Mesenchymal stem cell (in vitro differentiated cells and primary cell): ENCODE data around the gene PTPN7.
"Not testable (repeated sequence)": the region's sequence is repeated elsewhere in the genome, so short reads cannot be mapped to it uniquely, and the experiment has no call there.

Experiments used
- DNase-seq: peaks from one replicate; pipeline ENCODE4 v3.0.0-alpha.2; 2013
- H2AFZ ChIP-seq: one replicate; pipeline ENCODE4 v1.6.1; 2013; ENCODE audit warnings: low read depth, mild to moderate bottlenecking, control low read depth, inconsistent platforms, low read length, moderate library complexity
- H2AK5ac ChIP-seq: 2 replicates; pipeline ENCODE4 v1.6.1; 2013; ENCODE audit warnings: low read length, moderate library complexity, mild to moderate bottlenecking, inconsistent platforms; ENCODE audit not compliant: severe bottlenecking
- H2BK120ac ChIP-seq: one replicate; pipeline ENCODE4 v1.6.1; 2013; ENCODE audit warnings: low read depth, mild to moderate bottlenecking, inconsistent platforms, low read length, moderate library complexity
- H2BK12ac ChIP-seq, 2 experiments: one replicate each; pipeline ENCODE4 v1.6.1; 2013; ENCODE audit warnings: inconsistent platforms in 2 of 2, low read length in 2 of 2, mild to moderate bottlenecking in 2 of 2, moderate library complexity in 2 of 2, control low read depth in 1 of 2
- H2BK15ac ChIP-seq: one replicate; pipeline ENCODE4 v1.6.1; 2013; ENCODE audit warnings: mild to moderate bottlenecking, low read depth, inconsistent platforms; ENCODE audit not compliant: poor library complexity, severe bottlenecking
- H2BK5ac ChIP-seq: 2 replicates; pipeline ENCODE4 v1.6.1; 2013; ENCODE audit warnings: low read depth, mild to moderate bottlenecking, low read length, control low read depth, inconsistent platforms; ENCODE audit not compliant: poor library complexity, severe bottlenecking
- H3K14ac ChIP-seq, 2 experiments: one replicate each; pipeline ENCODE4 v1.6.1; 2013; ENCODE audit warnings: inconsistent platforms in 2 of 2, low read length in 2 of 2, control low read depth in 1 of 2, mild to moderate bottlenecking in 1 of 2, moderate library complexity in 1 of 2
- H3K18ac ChIP-seq, 2 experiments: one replicate each; pipeline ENCODE4 v1.6.1; 2013; ENCODE audit warnings: inconsistent platforms in 2 of 2, low read length in 2 of 2, control low read depth in 1 of 2, low read depth in 1 of 2, mild to moderate bottlenecking in 1 of 2
- H3K23ac ChIP-seq, 2 experiments: one replicate each; pipeline ENCODE4 v1.6.1; 2013; ENCODE audit warnings: inconsistent platforms in 2 of 2, low read length in 2 of 2, mild to moderate bottlenecking in 2 of 2, moderate library complexity in 2 of 2, control low read depth in 1 of 2
- H3K27ac ChIP-seq: 2 replicates; pipeline ENCODE4 v1.5.1; 2013; ENCODE audit warnings: mild to moderate bottlenecking, moderate library complexity, low read length, control low read depth, inconsistent platforms; ENCODE audit not compliant: poor library complexity, severe bottlenecking
- H3K27me3 ChIP-seq, 2 experiments: 2 replicates each; pipeline versions ENCODE4 v1.6.1 to v1.7.0; 2013; ENCODE audit warnings: low read length in 2 of 2, mild to moderate bottlenecking in 2 of 2, moderate library complexity in 2 of 2, control low read depth in 1 of 2, inconsistent platforms in 1 of 2; ENCODE audit not compliant: control insufficient read depth in 1 of 2, insufficient read depth in 1 of 2
- H3K36me3 ChIP-seq, 2 experiments: 2 replicates each; pipeline versions ENCODE4 v1.6.1 to v1.7.0; 2013; ENCODE audit warnings: low read length in 2 of 2, control low read depth in 1 of 2, inconsistent platforms in 1 of 2, low read depth in 1 of 2, mild to moderate bottlenecking in 1 of 2; ENCODE audit not compliant: insufficient read depth in 2 of 2, control insufficient read depth in 1 of 2
- H3K4ac ChIP-seq, 2 experiments: one replicate each; pipeline ENCODE4 v1.6.1; 2013; ENCODE audit warnings: inconsistent platforms in 2 of 2, low read length in 2 of 2, mild to moderate bottlenecking in 2 of 2, moderate library complexity in 2 of 2, control low read depth in 1 of 2, low read depth in 1 of 2
- H3K4me1 ChIP-seq: 2 replicates; pipeline ENCODE4 v1.6.1; 2013; ENCODE audit warnings: low read depth, low read length, control low read depth; ENCODE audit not compliant: control insufficient read depth, insufficient read depth
- H3K4me2 ChIP-seq: 2 replicates; pipeline ENCODE4 v1.6.1; 2013; ENCODE audit warnings: low read length, mild to moderate bottlenecking, inconsistent platforms; ENCODE audit not compliant: poor library complexity, severe bottlenecking
- H3K4me3 ChIP-seq, 2 experiments: 2 replicates each; pipeline versions ENCODE4 v1.5.1 to v1.7.0; 2013; ENCODE audit warnings: low read length in 2 of 2, mild to moderate bottlenecking in 2 of 2, control low read depth in 1 of 2, low read depth in 1 of 2; ENCODE audit not compliant: insufficient read depth in 1 of 2
- H3K79me1 ChIP-seq: replicated peaks from 2 replicates; pipeline ENCODE4 v1.6.1; 2013; ENCODE audit warnings: mild to moderate bottlenecking, control low read depth, low read length, inconsistent platforms; ENCODE audit not compliant: poor library complexity, severe bottlenecking
- H3K9ac ChIP-seq: 2 replicates; pipeline ENCODE4 v1.7.0; 2013; ENCODE audit warnings: mild to moderate bottlenecking, low read length, moderate library complexity
- H3K9me3 ChIP-seq: 2 replicates; pipeline ENCODE4 v1.7.0; 2013; ENCODE audit warnings: mild to moderate bottlenecking, low read length; ENCODE audit not compliant: control insufficient read depth
- H4K8ac ChIP-seq: one replicate; pipeline ENCODE4 v1.6.1; 2013; ENCODE audit warnings: inconsistent platforms, mild to moderate bottlenecking, low read length, moderate library complexity
- H4K91ac ChIP-seq: one replicate; pipeline ENCODE4 v1.6.1; 2013; ENCODE audit warnings: mild to moderate bottlenecking, low read length, inconsistent platforms
- WGBS: methylation state at CpG from one replicate; pipeline ENCODE4 v1.1.7; 2013; ENCODE audit warnings: mixed read lengths; 5-methylcytosine and 5-hydroxymethylcytosine counted together

Gene PTPN7

DNA sequence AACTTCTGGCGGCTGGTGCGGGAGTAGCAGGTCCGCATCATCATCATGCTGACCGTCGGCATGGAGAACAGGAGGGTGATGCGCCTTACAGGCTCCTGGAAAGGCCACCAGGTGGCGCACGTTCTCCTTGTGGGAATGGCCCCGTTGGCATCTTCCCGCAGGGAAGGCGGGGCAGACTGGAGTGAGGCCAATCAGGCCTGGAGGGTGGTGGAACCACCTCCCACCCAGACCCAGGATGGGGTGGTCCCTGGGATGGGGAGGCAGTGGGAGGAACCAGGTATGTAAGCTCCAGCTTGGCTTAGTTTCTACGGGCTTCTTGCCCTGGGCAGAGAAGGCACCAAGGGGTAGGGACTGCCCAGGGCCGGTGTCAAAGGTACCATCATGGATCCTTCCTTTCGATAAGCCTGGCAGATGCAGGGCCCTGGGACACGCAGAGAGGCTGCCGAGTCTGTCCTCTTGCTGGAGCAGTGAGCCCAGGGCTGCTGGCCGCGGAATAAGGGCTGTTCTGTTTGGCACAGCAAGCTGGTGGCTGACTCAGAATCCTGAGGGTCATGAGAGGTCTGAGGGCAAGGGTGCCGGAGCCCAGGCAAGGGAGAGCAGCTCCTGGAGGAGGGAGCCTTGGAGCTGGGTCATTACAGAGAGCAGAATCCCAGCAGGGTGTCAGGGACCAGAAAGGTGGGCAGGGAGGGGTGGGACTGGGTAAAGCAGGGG lies 24.5 kb upstream of the PTPN7 start:
- Histone ChIP-seq H3K4me3 (peak overlapping the region in 1 of 2 experiments; percentile 62), H3K4me2 (no peak overlapping the region), H2AK5ac (no peak overlapping the region), H3K79me1 (no peaks in the 10 kb centered on the region), H3K27me3 (peaks cover 53 to 90% of the 10 kb centered on the region in 2 experiments), H3K27ac (no peak overlapping the region), H2BK12ac (no peak overlapping the region), H3K4me1 (peaks cover 5% of the 10 kb centered on the region), H4K91ac (no peak overlapping the region), H2BK5ac (no peak overlapping the region), H2BK15ac (no peak overlapping the region), H4K8ac (no peak overlapping the region), H3K23ac (no peak overlapping the region), H3K4ac (no peak overlapping the region), H2AFZ (no peak overlapping the region), H3K14ac (no peak overlapping the region), H3K9ac (peak overlapping the region; percentile 34), H3K9me3 (no peaks in the 10 kb centered on the region), H3K36me3 (no peaks in the 10 kb centered on the region), H2BK120ac (no peak overlapping the region), H3K18ac (no peak overlapping the region)
- WGBS = 28% methylated on average over 19 of the region's 19 CpGs
- peak; percentile 91 for DNase-seq

DNA sequence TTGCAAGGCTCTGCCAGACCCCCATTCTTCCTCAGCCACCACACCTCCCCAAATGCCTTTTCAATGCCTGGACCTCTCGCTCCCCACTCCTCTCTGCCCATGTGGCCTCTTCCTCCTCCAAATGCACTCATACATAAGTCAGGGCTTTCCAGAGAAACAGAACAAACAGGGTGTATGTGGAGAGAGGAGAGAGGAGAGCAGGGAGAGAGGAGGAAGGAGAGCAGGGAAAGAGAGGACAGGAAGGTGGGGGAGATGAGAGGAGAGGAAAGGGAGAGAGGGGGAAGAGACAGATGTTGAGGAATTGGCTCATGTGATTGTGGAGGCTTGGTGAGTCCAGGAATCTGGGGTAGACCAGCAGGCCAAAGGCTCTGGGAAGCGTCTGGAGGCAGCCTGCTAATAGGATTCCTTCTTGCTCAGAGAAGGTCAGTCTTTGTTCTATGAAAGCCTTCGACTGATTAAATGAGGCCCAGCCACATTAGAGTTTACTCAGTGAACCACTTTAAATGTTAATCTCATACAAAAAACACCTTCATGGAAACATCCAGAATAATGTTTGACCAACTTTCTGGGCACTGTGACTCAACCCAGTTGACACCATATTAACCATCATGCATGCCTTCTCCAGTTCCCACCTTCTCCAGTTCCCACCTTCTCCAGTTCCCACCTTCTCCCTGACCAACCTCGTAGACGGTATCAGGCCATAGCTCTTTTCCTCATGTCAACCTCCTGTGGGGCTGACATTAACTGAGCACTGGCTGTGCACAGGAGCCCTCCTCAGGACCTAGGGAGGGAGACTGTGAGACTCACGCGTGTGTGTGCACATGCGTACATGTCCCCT lies 21.9 kb upstream of the PTPN7 start:
- H3K4ac ChIP-seq = no peak overlapping the region
- H3K79me1 ChIP-seq = no peaks in the 10 kb centered on the region
- H3K36me3 ChIP-seq = no peaks in the 10 kb centered on the region
- WGBS = 89% methylated on average over 7 of the region's 8 CpGs
- H2BK15ac ChIP-seq = no peak overlapping the region
- H3K9ac ChIP-seq = no peak overlapping the region
- no peak overlapping the region for H2AFZ ChIP-seq
- H3K18ac ChIP-seq = no peak overlapping the region
- H3K27me3 ChIP-seq = peaks cover 65 to 93% of the 10 kb centered on the region in 2 experiments
- H3K27ac ChIP-seq = no peak overlapping the region
- no peak overlapping the region for H3K14ac ChIP-seq
- no peak overlapping the region for H2AK5ac ChIP-seq
- H3K4me2 ChIP-seq = no peak overlapping the region
- H3K4me3 ChIP-seq = no peak overlapping the region
- H4K8ac ChIP-seq = no peak overlapping the region
- no peak for DNase-seq
- H4K91ac ChIP-seq = no peak overlapping the region
- no peak overlapping the region for H2BK5ac ChIP-seq
- H3K23ac ChIP-seq = no peak overlapping the region
- no peak overlapping the region for H2BK12ac ChIP-seq
- peaks cover 5% of the 10 kb centered on the region for H3K4me1 ChIP-seq
- H2BK120ac ChIP-seq = no peak overlapping the region
- H3K9me3 ChIP-seq = no peaks in the 10 kb centered on the region

DNA sequence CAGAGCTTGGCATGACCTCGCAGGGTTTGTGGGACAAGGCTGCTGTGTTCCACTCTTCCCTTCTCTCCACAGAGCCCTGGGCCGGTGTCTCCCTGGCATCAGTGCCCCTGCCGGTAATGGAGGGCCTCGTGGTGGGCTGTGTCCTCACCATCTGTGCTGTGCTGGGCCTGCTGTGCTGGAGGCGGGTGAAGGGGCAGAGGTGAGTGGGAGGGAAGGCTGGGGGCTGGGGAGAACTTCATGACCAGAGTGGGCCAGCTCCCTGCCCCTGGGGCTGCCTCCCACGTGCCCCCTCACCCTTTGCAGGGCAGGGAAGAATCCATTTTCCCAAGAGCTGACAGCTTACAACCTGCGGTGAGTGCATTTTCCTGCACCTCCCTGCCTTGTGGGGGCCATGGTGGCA lies 21.2 kb upstream of the PTPN7 start:
- no peak overlapping the region for H2BK120ac ChIP-seq
- H3K18ac ChIP-seq = no peak overlapping the region
- H3K9me3 ChIP-seq = no peaks in the 10 kb centered on the region
- WGBS = 80% methylated on average over 7 of the region's 7 CpGs
- no peak overlapping the region for H2AK5ac ChIP-seq
- H3K27me3 ChIP-seq = peaks cover 62 to 92% of the 10 kb centered on the region in 2 experiments
- no peak overlapping the region for H4K91ac ChIP-seq
- no peak for DNase-seq
- H3K4me1 ChIP-seq = peaks cover 5% of the 10 kb centered on the region
- no peak overlapping the region for H3K14ac ChIP-seq
- no peak overlapping the region for H3K23ac ChIP-seq
- no peak overlapping the region for H3K9ac ChIP-seq
- H2BK15ac ChIP-seq = no peak overlapping the region
- H2BK12ac ChIP-seq = no peak overlapping the region
- H3K4me2 ChIP-seq = no peak overlapping the region
- no peak overlapping the region for H2AFZ ChIP-seq
- H2BK5ac ChIP-seq = no peak overlapping the region
- no peak overlapping the region for H3K4ac ChIP-seq
- H3K27ac ChIP-seq = no peak overlapping the region
- H3K36me3 ChIP-seq = no peaks in the 10 kb centered on the region
- no peak overlapping the region for H4K8ac ChIP-seq
- H3K4me3 ChIP-seq = no peak overlapping the region
- no peaks in the 10 kb centered on the region for H3K79me1 ChIP-seq

DNA sequence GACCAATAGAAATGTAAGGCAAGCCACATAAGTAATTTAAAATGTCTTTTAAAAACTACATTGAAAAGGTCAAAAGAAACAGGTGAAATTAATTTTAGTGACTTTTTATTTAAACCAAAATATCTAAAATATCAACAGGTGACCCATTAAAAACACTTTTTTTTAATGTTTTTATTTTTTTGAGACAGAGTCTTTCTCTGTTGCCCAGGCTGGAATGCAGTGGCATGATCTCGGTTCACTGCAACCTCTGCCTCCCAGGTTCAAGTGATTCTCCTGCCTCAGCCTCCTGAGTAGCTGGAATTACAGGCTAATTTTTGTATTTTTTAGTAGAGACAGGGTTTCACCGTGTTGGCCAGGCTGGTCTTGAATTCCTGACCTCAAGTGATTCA lies 20.3 kb upstream of the PTPN7 start:
- H3K27me3 ChIP-seq = peaks cover 60 to 86% of the 10 kb centered on the region in 2 experiments
- not testable (repeated sequence) for H3K27ac ChIP-seq, H3K79me1 ChIP-seq, H2AFZ ChIP-seq, H3K18ac ChIP-seq, H3K9ac ChIP-seq, DNase-seq, H3K4ac ChIP-seq, H3K23ac ChIP-seq, H2BK15ac ChIP-seq, H2BK12ac ChIP-seq, H3K36me3 ChIP-seq, H3K4me1 ChIP-seq, H3K4me2 ChIP-seq, H2BK5ac ChIP-seq, H3K4me3 ChIP-seq, H2BK120ac ChIP-seq, H3K9me3 ChIP-seq, H2AK5ac ChIP-seq, H4K8ac ChIP-seq, H4K91ac ChIP-seq, H3K14ac ChIP-seq
- 93% methylated on average over 2 of the region's 2 CpGs for WGBS
